CD4-positive, alpha-beta T cell treated with Interleukin-6 for 4 hours (primary cell): ENCODE results near the gene IFITM2.
A peak's percentile ranks its signal among the peaks of the same experiment; 100 is the strongest.

Experiments
- DNase-seq: peaks from one replicate; pipeline ENCODE4 v3.0.0-alpha.2; 2020; ENCODE audit warnings: mixed read lengths

IFITM2 gene

DNA sequence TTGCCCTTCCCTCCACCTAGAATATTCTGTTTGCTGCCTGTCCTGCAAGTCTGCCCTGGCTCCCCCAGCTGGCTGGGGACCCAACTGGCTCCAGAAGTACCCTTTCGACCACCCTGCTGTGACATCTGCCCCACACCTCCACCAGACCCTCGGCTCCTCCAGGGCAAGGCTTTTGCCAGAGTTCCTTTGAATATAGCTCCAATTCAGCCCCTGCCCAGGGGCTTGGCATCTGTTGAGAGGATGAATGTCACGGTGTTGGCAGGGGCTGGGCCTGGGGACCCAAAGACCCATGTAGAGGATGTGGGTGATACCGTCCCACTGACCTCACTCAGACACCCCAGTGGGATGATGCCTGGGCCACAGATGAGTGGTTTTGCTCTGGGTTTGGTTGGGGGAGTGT is 25.4 kb upstream of the IFITM2 start:
- no peak for DNase-seq

DNA sequence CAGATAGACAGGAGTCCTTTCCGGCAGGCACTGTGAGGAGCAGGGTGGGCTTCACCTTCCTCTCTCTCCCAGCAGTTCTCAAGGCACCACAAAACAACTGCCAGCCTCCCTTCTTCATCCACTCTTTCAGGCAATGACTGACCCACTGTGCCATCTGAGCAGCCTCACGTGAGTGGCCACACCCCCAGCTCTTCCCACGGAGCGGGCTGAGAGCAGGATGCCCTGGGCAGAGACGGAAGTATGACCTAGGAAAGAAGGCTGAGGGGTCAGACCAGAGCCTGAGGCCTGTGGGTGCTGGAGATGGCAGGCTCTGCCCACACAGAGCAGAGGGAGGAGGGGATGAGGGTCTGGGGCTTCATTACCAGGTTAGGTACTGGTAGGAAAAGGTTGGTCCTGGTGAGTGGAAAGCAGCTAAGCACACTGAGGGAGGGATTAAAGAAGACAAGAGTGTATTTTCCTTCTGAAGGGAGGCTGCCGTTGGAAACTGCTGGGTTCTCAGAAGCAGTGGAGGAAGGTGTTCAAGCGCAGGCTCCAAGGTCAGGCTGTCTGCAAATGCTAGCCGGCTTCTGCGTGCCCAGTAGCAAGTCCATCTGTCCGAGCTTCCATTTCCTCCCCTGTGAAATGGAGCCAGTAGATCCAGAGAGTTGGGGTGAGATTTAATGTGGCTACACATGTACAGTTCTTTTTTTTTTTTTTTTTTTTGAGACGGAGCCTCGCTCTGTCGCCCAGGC is 24.8 kb upstream of the IFITM2 start:
- peak; percentile 2 for DNase-seq

DNA sequence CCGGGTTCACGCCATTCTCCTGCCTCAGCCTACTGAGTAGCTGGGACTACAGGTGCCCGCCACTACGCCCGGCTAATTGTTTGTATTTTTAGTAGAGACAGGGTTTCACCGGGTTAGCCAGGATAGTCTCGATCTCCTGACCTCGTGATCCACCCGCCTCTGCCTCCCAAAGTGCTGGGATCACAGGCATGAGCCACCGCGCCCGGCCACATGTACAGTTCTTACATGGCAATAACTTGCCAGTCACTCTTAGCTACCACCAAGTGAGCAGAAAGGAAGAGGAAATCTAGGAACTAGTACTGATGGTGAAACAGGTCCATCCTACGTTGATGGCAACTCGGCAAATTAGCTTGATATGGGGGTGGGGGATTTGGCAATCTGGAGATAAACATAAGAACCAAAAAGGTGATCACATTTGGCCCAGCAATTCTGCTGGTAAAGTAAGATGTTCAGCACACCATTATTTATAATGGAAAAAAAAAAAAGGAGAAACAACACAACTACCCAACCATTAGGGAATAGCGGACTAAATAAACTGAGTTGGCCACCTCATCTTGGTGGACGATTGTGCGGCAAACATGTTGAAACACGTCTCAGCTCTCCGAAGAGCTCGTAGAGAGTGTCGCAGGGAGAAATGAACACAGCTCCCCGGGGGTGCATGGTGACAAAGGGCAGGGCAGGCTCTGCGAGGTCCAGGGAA is 24.1 kb upstream of the IFITM2 start:
- DNase-seq = no peak

DNA sequence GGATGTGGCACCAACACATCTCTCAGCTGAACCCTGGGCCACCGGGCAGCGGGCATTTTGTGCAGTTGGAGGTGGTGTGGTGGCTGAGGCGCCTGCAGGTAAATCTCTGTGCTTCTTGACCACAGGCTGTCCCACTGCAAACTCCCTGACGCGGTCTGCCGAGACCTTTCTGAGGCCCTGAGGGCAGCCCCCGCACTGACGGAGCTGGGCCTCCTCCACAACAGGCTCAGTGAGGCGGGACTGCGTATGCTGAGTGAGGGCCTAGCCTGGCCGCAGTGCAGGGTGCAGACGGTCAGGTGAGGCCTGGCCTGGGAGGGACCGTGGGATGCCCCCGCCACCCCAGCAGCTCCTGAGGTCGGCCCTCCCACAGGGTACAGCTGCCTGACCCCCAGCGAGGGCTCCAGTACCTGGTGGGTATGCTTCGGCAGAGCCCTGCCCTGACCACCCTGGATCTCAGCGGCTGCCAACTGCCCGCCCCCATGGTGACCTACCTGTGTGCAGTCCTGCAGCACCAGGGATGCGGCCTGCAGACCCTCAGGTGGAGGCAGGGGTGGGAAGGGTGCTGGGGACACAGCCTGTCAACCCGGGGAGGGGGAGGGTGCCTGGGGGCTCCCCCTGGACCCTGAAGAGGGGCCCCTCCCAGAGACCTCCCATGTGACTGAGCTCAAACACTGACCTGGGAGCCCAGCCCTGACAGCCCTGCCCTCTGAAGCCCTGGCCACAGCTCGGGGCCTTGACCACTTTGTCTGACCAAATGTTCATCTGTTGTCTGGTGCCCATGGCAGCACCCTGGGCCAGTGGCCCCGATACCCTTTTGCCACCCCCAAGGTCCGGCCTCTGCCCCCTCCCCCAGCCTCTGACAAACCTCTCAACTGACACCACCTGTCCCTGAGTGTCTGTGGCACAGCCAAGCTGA is 23.3 kb upstream of the IFITM2 start:
- DNase-seq = no peak

DNA sequence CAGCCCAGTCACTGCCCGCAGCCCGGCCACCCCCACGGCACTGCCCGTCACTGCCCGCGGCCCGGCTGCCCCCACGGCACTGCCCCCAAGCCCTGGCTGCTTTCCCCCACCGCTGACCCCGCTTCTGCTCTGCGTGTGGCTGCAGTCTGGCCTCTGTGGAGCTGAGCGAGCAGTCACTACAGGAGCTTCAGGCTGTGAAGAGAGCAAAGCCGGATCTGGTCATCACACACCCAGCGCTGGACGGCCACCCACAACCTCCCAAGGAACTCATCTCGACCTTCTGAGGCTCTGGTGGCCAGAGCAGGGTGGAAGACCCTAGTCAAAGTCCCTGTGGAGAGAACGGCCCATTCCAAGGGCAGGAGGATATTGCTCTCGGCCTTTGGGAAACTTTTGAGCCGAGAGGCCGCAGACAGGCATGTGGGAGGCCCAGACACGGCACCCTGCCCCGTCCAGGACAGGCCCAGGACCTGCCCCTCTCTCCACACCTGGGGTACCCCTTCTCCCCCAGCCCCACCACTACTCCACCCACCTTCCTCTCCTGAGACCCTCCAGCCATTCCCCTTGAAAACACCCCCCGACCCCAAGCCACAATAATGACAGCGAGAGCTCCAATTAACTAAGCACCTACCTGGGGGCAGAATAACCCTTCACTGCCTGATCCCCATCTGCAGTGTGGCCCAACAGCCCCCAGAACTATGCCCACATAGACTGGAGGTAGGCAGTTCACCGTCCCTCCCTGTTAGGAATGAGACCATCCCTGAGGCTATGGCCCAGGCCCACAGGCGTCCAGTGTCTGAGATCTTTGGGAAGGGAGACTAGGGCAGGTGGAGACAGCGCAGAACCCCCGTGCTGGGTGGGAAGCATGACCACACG is 22.4 kb upstream of the IFITM2 start:
- no peak for DNase-seq

DNA sequence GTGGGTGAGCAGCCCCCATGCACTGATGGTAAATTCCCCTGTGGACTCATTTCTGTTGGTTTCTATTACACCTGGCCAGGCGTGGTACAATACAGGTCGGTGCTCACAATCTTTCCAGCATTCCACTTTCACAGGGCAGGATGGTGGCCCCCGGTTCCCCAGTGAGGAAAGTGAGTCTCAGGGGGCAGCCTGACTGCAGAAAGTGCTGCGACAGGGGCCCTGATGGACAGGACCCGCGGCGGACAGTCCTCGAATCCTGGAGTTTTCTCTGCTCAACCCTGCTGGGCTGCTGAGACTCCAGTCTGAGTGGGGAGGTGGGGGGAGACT is 21.8 kb upstream of the IFITM2 start:
- no peak for DNase-seq

DNA sequence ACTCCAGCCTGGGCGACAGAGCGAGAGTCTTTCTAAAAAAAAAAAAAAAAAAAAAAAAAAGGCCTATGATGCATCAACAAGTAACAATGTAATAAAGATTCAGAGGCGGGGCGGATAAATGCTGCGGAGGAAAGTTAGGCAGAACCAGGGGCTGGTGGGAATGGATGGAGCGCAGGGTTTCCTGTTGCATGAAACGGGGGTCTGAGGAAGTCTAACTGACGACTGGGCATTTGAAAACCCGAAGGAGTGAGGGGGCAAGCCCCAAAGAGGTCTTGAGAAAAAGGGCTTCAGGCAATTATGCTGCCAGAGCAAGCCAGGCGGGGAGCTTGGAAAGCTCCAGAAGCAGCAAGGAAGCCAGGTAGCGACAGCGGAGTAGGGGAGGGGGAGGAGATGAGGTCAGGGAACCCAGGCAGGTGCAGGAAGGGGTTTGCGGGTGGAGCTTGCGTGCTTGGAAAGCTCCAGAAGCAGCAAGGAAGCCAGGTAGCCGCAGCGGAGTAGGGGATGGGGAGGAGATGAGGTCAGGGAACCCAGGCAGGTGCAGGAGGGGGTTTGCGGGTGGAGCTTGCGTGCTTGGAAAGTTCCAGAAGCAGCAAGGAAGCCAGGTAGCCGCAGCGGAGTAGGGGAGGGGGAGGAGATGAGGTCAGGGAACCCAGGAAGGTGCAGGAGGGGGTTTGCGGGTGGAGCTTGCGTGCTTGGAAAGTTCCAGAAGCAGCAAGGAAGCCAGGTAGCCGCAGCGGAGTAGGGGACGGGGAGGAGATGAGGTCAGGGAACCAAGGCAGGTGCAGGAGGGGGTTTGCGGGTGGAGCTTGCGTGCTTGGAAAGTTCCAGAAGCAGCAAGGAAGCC is 20.4 kb upstream of the IFITM2 start:
- DNase-seq = peak; percentile 88

DNA sequence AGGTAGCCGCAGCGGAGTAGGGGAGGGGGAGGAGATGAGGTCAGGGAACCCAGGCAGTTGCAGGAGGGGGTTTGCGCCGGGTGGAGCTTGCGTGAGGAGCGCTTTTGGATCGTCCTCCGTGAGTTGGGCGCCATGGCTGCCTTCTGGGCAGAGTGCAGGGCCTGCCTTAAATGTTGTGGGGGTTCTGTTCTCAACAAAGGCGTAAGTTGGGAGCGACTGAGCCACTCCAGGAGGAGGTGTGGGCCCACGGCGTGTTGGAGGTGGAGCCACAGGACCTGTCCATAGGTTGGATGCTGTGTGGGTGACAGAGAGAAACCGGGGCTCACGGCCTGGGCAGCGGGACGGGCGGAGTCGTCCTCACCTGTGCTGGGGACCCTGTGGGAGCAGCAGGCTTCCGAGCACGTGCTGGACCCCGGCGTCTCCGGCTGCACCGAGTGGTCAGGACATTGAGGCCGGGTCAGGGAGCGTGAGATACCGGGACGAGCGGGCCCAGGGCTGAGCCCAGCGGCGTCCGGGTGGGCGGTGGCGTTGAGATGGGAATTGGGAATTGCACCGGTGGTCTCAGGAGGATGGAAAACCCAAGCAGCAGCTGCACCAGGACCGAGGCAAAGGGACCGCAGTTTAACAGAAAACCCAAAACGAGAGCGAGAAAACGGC is 19.7 kb upstream of the IFITM2 start:
- peak; percentile 81 for DNase-seq

DNA sequence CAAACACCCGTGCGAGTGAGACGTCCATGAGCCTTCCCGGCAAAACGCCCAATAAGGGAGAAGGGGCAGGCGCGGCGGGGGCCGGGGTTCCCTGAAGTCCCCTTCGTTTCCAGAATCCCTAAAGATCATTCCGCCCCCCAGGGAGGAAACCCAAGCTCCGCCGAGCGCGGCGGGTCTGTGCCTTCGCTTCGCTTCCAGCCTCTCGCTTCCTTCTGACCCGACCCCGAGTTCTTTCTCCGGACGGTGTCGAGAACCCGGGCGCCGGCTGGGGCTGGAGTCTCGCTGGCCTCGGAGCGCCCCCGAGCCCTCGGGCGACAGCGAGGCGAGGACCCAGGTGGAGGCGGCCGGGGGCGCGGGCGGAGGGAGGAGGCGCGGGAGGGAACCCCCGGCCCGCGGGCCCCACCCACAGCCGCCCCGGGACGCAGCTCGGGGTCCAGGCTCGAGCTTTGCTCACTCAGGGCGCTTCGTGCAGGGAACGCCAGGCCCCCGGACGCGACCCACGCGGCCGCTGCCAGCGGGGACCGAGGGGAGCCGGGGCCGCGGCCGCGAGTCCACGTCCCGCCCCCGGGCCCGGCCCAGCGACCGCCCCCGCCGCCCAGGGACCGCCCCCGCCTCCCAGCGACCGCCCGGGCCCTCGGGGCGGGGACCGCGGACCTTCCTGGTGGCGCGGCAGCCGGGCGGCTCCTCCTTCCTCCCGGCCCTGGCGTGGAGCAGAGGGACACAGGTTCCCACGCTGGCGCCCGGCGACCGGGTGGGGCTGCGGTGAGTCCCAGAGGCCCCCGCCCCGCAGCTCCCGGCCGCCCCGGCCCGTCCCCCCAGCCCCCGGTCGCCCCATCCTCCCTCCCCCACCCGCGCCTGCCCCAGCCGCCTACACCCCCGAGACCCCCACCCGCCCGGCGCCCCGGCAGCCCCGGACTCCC is 18.9 kb upstream of the IFITM2 start, which contains the start of gene PGGHG:
TSS of gene PGGHG (plus strand) at position 649 of the 920 bp plus-strand sequence. CDS start 691 bp downstream, outside the sequence.
- peak; percentile 75 for DNase-seq

DNA sequence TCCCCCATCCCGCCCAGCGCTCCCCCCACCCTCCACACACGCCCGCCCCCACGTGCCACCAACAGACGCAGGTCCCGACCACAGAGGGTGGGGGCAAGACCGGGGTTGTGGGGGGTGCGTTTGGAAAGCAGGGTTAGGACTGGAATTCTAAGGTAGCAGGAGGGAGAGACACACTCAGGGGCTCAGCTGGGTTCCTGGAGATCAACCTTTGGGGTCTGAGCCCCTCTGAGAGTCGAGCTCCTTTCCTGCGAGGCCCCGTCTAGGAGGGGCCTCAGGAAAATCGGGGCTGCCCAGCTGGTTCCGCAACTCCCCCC is 18.3 kb upstream of the IFITM2 start:
- peak; percentile 43 for DNase-seq

DNA sequence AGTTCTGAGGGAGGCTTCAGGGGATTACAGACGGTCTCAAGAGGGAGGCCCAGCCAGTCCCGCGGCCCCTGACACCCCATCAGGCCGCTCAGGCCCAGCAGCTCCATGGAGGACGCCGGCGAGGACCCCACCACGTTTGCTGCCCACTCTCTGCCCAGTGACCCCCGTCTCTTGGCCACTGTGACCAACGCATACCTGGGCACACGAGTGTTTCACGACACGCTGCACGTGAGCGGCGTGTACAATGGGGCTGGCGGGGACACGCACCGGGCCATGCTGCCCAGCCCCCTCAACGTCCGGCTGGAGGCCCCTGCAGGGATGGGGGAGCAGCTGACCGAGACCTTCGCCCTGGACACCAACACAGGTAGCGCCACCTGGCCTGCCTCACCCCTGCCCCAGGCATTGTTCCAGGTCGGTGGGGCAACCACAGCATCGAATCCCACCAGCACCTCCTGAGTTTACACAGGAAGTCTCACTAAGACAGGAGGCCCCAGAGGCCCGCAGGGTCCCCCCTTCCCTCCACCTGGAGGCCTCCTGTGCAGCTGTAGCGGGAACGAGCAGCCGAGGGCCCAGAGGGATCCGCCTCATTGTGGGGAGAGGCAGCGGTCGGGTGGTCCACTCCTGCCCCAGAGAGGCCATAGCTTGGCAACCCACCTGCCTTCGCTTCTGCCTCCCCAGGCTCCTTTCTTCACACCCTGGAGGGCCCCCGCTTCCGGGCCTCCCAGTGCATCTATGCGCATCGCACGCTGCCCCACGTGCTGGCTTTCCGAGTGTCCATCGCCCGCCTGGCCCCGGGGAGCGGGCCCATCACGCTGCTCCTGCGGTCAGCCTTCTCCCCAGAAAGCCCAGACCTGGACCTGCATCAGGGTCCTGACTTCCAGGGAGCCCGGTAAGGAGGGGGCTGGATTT is 17.6 kb upstream of the IFITM2 start:
- peak; percentile 21 for DNase-seq

DNA sequence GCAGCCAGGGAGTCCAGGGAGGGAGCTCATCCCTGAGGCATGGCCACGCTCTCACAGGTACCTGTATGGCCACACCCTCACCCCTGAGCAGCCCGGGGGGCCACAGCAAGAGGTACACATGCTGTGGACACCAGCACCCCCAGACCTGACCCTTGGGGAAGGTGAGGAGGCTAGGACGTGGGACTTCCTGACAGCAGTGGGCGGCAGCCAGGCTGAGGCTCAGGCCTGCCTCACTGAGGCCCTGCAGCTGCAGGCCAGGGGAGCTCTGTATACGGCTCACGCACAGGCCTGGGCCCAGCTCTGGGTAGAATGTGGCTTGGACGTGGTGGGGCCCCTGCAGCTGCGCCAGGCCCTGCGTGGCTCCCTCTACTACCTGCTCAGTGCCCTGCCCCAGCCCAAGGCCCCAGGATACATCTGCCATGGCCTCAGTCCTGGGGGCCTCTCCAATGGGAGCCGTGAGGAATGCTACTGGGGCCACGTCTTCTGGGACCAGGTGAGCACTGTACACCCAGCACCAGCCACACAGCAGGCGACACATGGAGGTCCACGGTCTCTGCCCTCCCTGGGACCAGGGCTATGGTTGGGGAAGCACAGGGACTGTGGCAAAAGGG is 16.9 kb upstream of the IFITM2 start:
- DNase-seq = peak; percentile 4

DNA sequence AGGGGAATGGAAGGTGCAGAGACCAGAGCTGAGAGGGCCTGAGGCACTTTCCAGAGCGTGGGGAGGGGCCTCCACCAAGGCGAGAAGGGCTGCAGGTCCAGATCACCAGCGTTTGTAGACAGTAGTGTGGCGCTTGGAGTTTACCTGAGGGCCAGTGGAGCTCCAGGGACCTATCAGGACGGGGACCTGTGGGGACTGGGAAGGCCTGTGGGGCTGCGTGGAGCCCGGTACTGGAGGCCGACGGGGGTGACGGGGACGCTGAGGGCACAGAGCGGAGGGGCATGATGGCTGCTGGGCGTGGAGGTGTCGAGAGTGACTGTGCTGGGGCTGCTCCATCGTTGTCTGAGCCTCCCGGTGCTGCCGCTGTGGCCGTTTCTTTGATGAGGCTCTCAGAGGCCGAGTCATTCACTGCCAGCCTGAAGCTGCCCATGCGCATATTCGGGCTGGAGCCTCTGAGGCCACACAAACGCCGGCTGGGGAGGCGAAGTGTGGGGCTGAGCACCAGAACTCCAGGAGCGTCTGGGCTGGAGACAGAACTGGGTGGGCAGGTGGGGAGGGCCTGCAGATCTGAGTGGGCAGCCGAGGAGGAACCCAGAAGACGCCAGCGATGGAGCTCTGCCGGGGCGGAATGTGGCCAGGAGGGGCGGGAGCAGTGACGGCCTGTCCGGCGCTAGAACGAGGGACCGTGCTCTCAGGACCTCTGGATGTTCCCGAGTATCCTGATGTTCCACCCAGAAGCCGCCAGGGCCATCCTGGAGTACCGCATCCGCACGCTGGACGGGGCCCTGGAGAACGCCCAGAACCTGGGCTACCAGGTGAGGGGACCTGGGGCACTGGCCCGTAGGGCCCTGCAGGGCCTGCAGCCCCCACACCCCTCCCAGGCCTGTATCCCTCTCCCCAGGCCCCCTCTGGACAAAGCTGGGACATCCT is 16.1 kb upstream of the IFITM2 start:
- DNase-seq = peak; percentile 8

DNA sequence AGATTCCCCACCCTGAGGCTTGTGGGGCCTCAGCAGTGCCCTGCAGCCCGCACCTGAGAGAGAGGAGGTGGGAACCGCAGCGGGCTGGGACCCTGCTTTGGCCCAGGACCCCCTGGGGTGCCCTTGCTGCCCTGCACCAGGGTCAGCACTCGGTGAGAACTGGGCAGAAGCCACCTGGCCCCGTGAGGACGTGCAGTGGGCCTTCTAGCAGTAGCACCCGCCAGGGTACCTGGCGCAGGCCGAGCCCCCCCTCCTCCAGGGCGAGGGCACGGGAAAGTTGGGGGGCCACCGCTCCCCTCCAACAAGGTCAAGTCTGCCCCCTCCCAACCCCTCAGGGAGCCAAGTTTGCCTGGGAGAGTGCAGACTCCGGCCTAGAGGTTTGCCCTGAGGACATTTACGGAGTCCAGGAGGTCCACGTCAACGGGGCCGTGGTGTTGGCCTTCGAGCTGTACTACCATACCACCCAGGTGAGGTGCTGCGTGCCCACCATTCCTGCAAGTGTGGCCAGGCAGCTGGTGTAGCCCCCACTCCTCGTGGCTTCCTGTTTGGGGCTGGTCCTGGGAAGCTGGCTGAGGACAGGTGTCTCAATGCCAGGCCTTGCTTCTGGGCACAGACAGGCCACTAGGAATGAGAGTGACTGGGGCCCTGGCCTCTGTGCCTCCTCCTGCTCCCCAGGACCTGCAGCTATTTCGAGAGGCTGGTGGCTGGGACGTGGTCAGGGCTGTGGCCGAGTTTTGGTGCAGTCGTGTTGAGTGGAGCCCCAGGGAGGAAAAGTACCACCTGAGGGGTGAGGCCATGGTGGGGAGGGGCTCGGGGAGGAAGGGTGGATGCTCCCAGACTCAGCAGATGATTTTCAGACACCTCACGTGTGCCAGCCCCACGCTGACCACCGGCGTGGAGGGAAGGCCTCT is 15.2 kb upstream of the IFITM2 start:
- DNase-seq = no peak

DNA sequence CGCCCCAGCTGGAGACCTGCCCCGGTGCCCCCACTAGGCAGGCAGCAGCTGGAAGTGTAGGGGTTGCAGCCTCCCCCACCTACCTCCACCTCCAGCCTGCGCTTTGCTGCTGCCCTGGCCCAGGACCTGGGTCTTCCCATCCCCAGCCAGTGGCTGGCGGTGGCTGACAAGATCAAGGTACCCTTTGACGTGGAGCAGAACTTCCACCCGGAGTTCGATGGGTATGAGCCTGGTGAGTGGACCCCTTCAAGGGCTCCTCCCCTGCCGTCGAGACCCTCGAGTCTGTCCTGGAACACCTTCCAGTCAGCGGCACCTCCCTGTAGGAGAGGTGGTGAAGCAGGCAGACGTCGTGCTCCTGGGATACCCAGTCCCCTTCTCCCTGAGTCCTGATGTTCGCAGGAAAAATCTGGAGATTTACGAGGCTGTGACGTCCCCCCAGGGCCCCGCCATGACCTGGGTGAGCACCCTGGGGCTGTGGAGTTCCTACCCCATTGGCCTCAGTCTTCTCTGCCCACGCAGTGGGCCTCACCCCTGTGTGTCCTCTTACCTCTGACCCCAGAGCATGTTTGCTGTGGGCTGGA is 14.3 kb upstream of the IFITM2 start:
- peak; percentile 1 for DNase-seq
